ENCODE results near the gene PPFIA1. TPM values are rescaled to one million over a fixed set of nuclear protein-coding genes. Genes with fewer than 3 reads are reported as not detected.

PPFIA1 gene
- total RNA-seq, 1 donor from 2014 or later, result 38.6 TPM

DNA sequence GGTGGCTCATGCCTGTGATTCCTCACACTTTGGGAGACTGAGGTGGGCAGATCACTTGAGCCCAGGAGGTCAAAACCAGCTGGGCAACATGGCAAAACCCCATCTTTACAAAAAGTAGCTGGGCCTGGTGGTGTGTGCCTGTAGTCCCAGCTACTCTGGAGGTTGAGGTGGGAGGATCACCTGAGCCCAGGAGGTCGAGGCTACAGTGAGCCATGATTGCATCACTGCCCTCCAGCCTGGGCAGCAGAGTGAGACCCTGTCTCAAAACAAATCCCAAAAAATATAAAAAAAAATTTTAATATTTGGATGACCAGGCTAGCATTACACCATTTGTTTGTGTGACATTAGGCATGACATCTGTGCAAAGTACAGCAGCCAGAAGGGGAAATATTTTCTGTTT is 78.1 kb downstream of the PPFIA1 start:
- TF ChIP-seq, protein P1, sequence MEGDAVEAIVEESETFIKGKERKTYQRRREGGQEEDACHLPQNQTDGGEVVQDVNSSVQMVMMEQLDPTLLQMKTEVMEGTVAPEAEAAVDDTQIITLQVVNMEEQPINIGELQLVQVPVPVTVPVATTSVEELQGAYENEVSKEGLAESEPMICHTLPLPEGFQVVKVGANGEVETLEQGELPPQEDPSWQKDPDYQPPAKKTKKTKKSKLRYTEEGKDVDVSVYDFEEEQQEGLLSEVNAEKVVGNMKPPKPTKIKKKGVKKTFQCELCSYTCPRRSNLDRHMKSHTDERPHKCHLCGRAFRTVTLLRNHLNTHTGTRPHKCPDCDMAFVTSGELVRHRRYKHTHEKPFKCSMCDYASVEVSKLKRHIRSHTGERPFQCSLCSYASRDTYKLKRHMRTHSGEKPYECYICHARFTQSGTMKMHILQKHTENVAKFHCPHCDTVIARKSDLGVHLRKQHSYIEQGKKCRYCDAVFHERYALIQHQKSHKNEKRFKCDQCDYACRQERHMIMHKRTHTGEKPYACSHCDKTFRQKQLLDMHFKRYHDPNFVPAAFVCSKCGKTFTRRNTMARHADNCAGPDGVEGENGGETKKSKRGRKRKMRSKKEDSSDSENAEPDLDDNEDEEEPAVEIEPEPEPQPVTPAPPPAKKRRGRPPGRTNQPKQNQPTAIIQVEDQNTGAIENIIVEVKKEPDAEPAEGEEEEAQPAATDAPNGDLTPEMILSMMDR (IDR thresholded peaks at IDR 0.05; ENCODE audit: insufficient read depth, low read length, poor library complexity, severe bottlenecking), result no peak
- H3K36me3 ChIP-seq (ENCODE audit: control insufficient read depth, insufficient read depth, low read length), result peaks cover 5% of the 10 kb centered on the region
- no peaks in the 10 kb centered on the region for H3K27me3 ChIP-seq (ENCODE audit: control insufficient read depth, insufficient read depth, low read length)
- no peak overlapping the region for H3K4me3 ChIP-seq (ENCODE audit: low read depth, low read length)
- no peak for DNase-seq (ENCODE audit: low read depth)

DNA sequence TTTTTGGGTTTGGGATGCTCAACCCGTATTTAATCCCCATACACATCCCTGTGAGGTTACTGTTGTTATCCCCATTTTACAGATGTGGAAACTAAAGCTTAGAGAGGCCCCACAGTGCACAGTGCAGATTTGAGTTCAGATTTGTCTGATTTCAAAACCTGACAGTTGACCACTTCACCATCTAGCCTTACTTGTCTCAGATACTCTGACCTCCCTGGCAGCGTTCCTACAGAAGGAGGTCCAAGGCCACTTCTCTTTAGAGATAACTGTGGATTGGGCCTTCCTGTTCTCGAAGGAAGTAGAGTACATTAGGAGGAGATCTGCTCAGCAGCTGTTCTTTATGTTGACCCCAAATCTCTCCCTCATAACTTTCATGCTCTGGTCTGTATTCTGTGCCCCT is 81.2 kb downstream of the PPFIA1 start:
- Histone ChIP-seq H3K27me3 (ENCODE audit: control insufficient read depth, insufficient read depth, low read length) (no peaks in the 10 kb centered on the region), H3K4me3 (ENCODE audit: low read depth, low read length) (no peak overlapping the region), H3K36me3 (ENCODE audit: control insufficient read depth, insufficient read depth, low read length) (peaks cover 2% of the 10 kb centered on the region)
- no peak for DNase-seq (ENCODE audit: low read depth)
- TF ChIP-seq, protein P1 (IDR thresholded peaks at IDR 0.05; ENCODE audit: insufficient read depth, low read length, poor library complexity, severe bottlenecking), result no peak

DNA sequence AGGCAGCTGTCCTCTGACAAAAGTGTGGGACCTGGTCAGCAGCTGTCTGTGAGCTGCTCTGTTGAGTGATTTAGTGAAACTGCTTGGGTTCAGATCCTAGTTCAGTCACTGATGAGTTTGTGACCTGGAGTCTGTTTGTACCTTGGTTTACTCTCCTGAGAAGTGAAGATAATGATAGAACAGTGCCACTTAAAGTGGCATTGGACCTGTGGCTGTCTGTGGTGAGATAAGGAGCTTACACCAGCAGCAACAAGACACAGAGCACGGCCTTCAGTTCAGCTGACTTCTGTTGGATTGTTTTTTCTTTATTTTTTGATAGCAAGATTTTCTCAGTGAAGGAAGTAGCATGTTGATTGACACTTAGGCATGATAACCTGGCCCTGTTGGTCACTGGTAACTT is 81.6 kb downstream of the PPFIA1 start:
- Histone ChIP-seq H3K36me3 (ENCODE audit: control insufficient read depth, insufficient read depth, low read length) (peaks cover 2% of the 10 kb centered on the region), H3K27me3 (ENCODE audit: control insufficient read depth, insufficient read depth, low read length) (no peaks in the 10 kb centered on the region), H3K4me3 (ENCODE audit: low read depth, low read length) (no peak overlapping the region)
- no peak for DNase-seq (ENCODE audit: low read depth)
- TF ChIP-seq, protein P1 (IDR thresholded peaks at IDR 0.05; ENCODE audit: insufficient read depth, low read length, poor library complexity, severe bottlenecking), result no peak

DNA sequence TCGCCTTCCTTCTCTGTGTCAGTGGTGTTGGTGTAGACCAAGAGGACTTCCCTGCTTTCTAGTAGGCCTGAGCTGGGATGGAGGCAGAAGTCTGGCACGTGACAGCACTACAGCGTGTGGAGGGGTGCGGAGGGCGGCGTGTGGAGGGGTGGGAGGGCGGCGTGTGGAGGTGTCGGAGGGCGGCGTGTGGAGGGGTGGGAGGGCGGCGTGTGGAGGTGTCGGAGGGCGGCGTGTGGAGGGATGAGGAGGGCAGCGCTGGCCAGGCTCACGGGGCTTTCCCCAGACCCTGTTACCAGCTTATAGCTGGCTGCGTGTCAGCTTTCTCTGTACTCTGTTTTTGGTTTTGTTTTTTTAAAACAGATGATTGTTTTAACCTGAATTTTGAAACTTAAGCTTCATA is 82.1 kb downstream of the PPFIA1 start:
- TF ChIP-seq, protein P1 (IDR thresholded peaks at IDR 0.05; ENCODE audit: insufficient read depth, low read length, poor library complexity, severe bottlenecking), result no peak
- DNase-seq (ENCODE audit: low read depth), result no peak
- Histone ChIP-seq H3K27me3 (ENCODE audit: control insufficient read depth, insufficient read depth, low read length) (no peaks in the 10 kb centered on the region), H3K36me3 (ENCODE audit: control insufficient read depth, insufficient read depth, low read length) (peaks cover 2% of the 10 kb centered on the region), H3K4me3 (ENCODE audit: low read depth, low read length) (no peak overlapping the region)

DNA sequence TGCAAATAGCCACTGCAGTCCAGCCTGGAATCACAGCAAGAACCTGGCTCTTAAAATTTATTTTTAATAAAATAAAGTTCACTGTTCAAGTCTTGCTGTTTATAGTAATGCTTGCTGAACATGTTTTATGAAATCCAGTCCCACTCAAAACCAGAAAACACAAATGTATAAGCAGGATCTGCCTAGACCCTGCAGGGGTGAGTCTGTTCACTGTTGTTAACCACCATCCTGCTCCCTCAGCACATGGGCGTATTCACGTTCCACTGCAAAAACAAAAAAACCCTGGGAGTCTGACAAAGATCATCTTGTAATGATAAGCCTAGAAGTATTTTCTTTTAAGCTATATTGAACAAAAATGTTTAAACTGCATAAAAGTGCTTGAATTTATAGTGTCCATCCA is 82.8 kb downstream of the PPFIA1 start:
- TF ChIP-seq, protein P1 (IDR thresholded peaks at IDR 0.05; ENCODE audit: insufficient read depth, low read length, poor library complexity, severe bottlenecking), result no peak
- Histone ChIP-seq H3K4me3 (ENCODE audit: low read depth, low read length) (no peak overlapping the region), H3K27me3 (ENCODE audit: control insufficient read depth, insufficient read depth, low read length) (no peaks in the 10 kb centered on the region), H3K36me3 (ENCODE audit: control insufficient read depth, insufficient read depth, low read length) (peaks cover 2% of the 10 kb centered on the region)
- DNase-seq (ENCODE audit: low read depth), result no peak

DNA sequence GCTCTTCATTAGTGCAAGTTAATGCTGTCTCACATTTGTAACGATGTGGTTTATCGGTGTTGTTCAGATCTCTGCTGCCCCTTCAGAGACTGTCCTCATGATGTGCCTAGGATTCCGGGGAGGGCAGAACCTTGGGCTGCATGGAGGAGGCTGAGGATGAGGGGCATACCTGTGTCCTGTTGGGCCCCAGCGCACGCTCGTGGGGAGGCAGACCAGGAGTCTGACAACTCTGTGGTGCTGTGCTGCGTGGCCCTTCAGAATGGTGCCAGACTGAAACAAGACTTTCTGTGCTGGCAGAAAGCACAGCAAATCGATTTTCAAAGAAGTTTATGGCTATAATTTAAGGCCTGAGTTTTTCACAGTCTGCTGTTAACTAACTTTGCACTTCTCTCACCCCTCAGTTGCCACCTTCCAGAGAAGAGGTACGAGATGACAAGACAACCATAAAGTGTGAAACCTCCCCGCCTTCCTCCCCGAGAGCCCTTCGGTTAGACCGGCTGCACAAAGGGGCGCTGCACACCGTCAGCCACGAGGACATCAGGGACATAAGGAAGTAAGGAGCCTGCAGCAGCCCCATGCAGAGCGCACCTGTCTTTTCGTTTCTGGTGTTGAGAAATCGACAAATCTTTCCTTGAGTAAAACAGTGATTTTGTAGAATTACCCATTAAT is 83.5 kb downstream of the PPFIA1 start:
- Histone ChIP-seq H3K4me3 (ENCODE audit: low read depth, low read length) (no peak overlapping the region), H3K27me3 (ENCODE audit: control insufficient read depth, insufficient read depth, low read length) (no peaks in the 10 kb centered on the region), H3K36me3 (ENCODE audit: control insufficient read depth, insufficient read depth, low read length) (peaks cover 2% of the 10 kb centered on the region)
- DNase-seq (ENCODE audit: low read depth), result no peak
- TF ChIP-seq, protein P1 (IDR thresholded peaks at IDR 0.05; ENCODE audit: insufficient read depth, low read length, poor library complexity, severe bottlenecking), result no peak
